HepG2 (cell line): ENCODE measurements around the gene TAMALIN. TPM values are rescaled to one million over a fixed set of nuclear protein-coding genes. Genes with fewer than 3 reads are reported as not detected.
A peak's percentile ranks its signal among the peaks of the same experiment; 100 is the strongest.

ENCODE experiments used
- CTCF ChIP-seq: sonication (generic); formaldehyde crosslinking; IDR thresholded peaks from 2 replicates; pipeline ENCODE4 v1.5.0; 2020; ENCODE audit warnings: mild to moderate bottlenecking, missing genetic modification reagents, moderate library complexity
- HMGXB3 ChIP-seq: sonication (generic); formaldehyde crosslinking; IDR thresholded peaks from 2 replicates; pipeline ENCODE4 v1.4.0; 2020; ENCODE audit warnings: missing genetic modification reagents, borderline replicate concordance
- HOXA3 ChIP-seq: sonication (generic); formaldehyde crosslinking; IDR thresholded peaks from 2 replicates; pipeline ENCODE4 v1.5.0; 2020; ENCODE audit warnings: missing genetic modification reagents
- JUND ChIP-seq: sonication (generic); formaldehyde crosslinking; IDR thresholded peaks from 2 replicates; pipeline ENCODE4 v1.8.0; 2022; ENCODE audit warnings: mild to moderate bottlenecking, missing genetic modification reagents
- PAXIP1 ChIP-seq: sonication (generic); formaldehyde crosslinking; conservative IDR thresholded peaks from 2 replicates; pipeline ENCODE4 v1.4.0; 2020; ENCODE audit warnings: mild to moderate bottlenecking, missing genetic modification reagents, moderate library complexity
- SALL1 ChIP-seq: sonication (generic); formaldehyde crosslinking; IDR thresholded peaks from 2 replicates; pipeline ENCODE4 v1.8.0; 2022; ENCODE audit warnings: mild to moderate bottlenecking, missing genetic modification reagents
- TARDBP ChIP-seq: sonication (generic); formaldehyde crosslinking; IDR thresholded peaks from 2 replicates; pipeline ENCODE4 v1.8.0; 2022; ENCODE audit warnings: mild to moderate bottlenecking, missing genetic modification reagents
- ZNF639 ChIP-seq: conservative IDR thresholded peaks from 2 replicates; pipeline ENCODE4 v1.6.1; 2018; ENCODE audit warnings: missing genetic modification reagents
- ZNF687 ChIP-seq: sonication (generic); formaldehyde crosslinking; IDR thresholded peaks from 2 replicates; pipeline ENCODE4 v1.5.1; 2020; ENCODE audit warnings: mild to moderate bottlenecking, missing genetic modification reagents, moderate library complexity
- ZSCAN9 ChIP-seq: IDR thresholded peaks from 2 replicates; pipeline ENCODE4 v1.6.1; 2016; ENCODE audit warnings: borderline replicate concordance
- polyA plus RNA-seq, 8 experiments: library from polyadenylated mRNA; depleted of rRNA in 3 of 8; stranded (reverse) in 7 of 8; unstranded in 1 of 8; fragments of >200 nt; fragmentation: Illumina TruSeq in 4 of 8; extraction: Trizol in 4 of 8; gene quantifications; 2 replicates each; pipeline versions ENCODE4 v1.2.1 to v1.2.3, GENCODE V29; 2011 to 2016; ENCODE audit warnings: low read depth in 4 of 8, missing spikeins in 1 of 8, mixed read lengths in 1 of 8; ENCODE audit not compliant: insufficient read depth in 1 of 8
- total RNA-seq, 5 experiments: library from RNA; depleted of rRNA; stranded (reverse); fragments of >200 nt; fragmentation: Illumina TruSeq; extraction: Trizol; gene quantifications; 2 replicates each; pipeline ENCODE4 v1.2.3, GENCODE V29; 2016; ENCODE audit warnings: low read depth in 1 of 5

TAMALIN gene
- total and polyA plus RNA-seq, 2 of the 13 experiments (the other 11 are each of a cell fraction or from before 2014, with no cell fraction given): 2.9 to 10.9 TPM

GRCh38 chr12:52010692-52011601 lies 4.2 kb downstream of the TAMALIN start (continued):
- TF ChIP-seq ZSCAN9 (0 out of 2 replicates have a peak, but pooled peaks have one; percentile 27), HMGXB3 (CRISPR knock-in tag) (0 out of 2 replicates have a peak, but pooled peaks have one; percentile 5), JUND (CRISPR knock-in tag) (0 out of 2 replicates have a peak, but pooled peaks have one; percentile 46), CTCF (CRISPR knock-in tag) (peak; percentile 33; the same call in 1 of the 2 replicates), TARDBP (peak; percentile 3; the same call in 1 of the 2 replicates), HOXA3 (CRISPR knock-in tag) (0 out of 2 replicates have a peak, but pooled peaks have one; percentile 25), ZNF687 (CRISPR knock-in tag) (peak; percentile 64), PAXIP1 (CRISPR knock-in tag) (0 out of 2 replicates have a peak, but pooled peaks have one; percentile 9), SALL1 (CRISPR knock-in tag) (peak; percentile 55), ZNF639 (CRISPR knock-in tag) (no peak)
